AG04450 (cell line): Measurements from ENCODE around the gene COX8C. TPM values are rescaled to one million over a fixed set of nuclear protein-coding genes. Genes with fewer than 3 reads are reported as not detected.
A peak's percentile ranks its signal among the peaks of the same experiment; 100 is the strongest.

Experiments
- CTCF ChIA-PET: fragments of 300-600, 350-600 bp; formaldehyde crosslinking; extraction: SDS; loops from one replicate; lab custom pipeline; 2022; ENCODE audit warnings: antibody characterized with exemption, inconsistent platforms; lab: Charles Lee
- POLR2A ChIA-PET: fragments of 350-600 bp; formaldehyde crosslinking; extraction: SDS; loops from one replicate; lab custom pipeline; 2021; ENCODE audit warnings: antibody characterized with exemption, inconsistent platforms; lab: Yijun Ruan, JAX
- DNase-seq: peaks from one replicate; pipeline ENCODE4 v3.0.0-alpha.2; 2011; ENCODE audit warnings: low read depth, low spot score
- H3K27ac ChIP-seq: one replicate; pipeline ENCODE4 v1.5.1; 2012; ENCODE audit warnings: low read depth, low read length, control low read depth
- H3K27me3 ChIP-seq: one replicate; pipeline ENCODE4 v1.6.0; 2012; ENCODE audit warnings: low read length; ENCODE audit not compliant: control insufficient read depth, insufficient read depth
- H3K4me3 ChIP-seq: 2 replicates; pipeline ENCODE4 v1.5.1; 2011; ENCODE audit warnings: mild to moderate bottlenecking, low read depth, low read length, control low read depth
- H3K9me3 ChIP-seq: 2 replicates; pipeline ENCODE4 v1.5.1; 2012; ENCODE audit warnings: low read length; ENCODE audit not compliant: control insufficient read depth, insufficient read depth
- CTCF ChIP-seq: IDR thresholded peaks from 2 replicates; pipeline ENCODE4 v1.5.1; 2011; ENCODE audit warnings: low read depth, low read length, control low read depth, inconsistent platforms
- polyA plus RNA-seq: library from polyadenylated mRNA; depleted of rRNA; stranded (reverse); fragments of >200 nt; gene quantifications from 2 replicates; pipeline ENCODE4 v1.2.3, GENCODE V29; 2011

Gene COX8C
- polyA plus RNA-seq, 1 experiment, result not detected

GRCh38 chr14:93328546-93328945 is 18.4 kb upstream of the COX8C start:
- CTCF ChIA-PET, result no interaction called here
- DNase-seq, result no peak
- no peak for TF ChIP-seq CTCF
- Histone ChIP-seq H3K4me3 (no peak overlapping the region), H3K27me3 (no peaks in the 10 kb centered on the region), H3K27ac (no peak overlapping the region), H3K9me3 (no peaks in the 10 kb centered on the region)
- POLR2A ChIA-PET, result no interaction called here

- no peaks in the 10 kb centered on the region for H3K9me3 ChIP-seq
- CTCF ChIA-PET, result interaction anchor here (0.5 kb wide), 1 partner anchor 123 kb away, joined by 3 read pairs; the partner anchor contains the start of gene GON7
- no peak for TF ChIP-seq CTCF
- H3K4me3 ChIP-seq, result no peak overlapping the region
- POLR2A ChIA-PET, result interaction anchor here (0.7 kb wide), 1 partner anchor 89 kb away, joined by 4 read pairs; no protein-coding TSS in a partner anchor
- no peak overlapping the region for H3K27ac ChIP-seq
- H3K27me3 ChIP-seq, result no peaks in the 10 kb centered on the region
- DNase-seq, result no peak
These were observed 16.9 kb upstream of the COX8C start for GRCh38 chr14:93329965-93330608.

GRCh38 chr14:93330609-93331000 is 16.4 kb upstream of the COX8C start:
- POLR2A ChIA-PET, result interaction anchor here (0.7 kb wide), 1 partner anchor 90 kb away, joined by 4 read pairs; no protein-coding TSS in a partner anchor
- no peak overlapping the region for H3K4me3 ChIP-seq
- no peak for DNase-seq

GRCh38 chr14:93331002-93331727 is 15.8 kb upstream of the COX8C start:
- Histone ChIP-seq H3K9me3 (no peaks in the 10 kb centered on the region), H3K4me3 (peak overlapping the region; percentile 76), H3K27ac (no peak overlapping the region), H3K27me3 (no peaks in the 10 kb centered on the region)
- ChIA-PET POLR2A (no interaction called here), CTCF (interaction anchor here (0.9 kb wide), 1 partner anchor 124 kb away, joined by 3 read pairs; no protein-coding TSS in a partner anchor)
- DNase-seq, result no peak
- TF ChIP-seq CTCF, result no peak

More at GRCh38 chr14:93330609-93331000, 16.4 kb upstream of the COX8C start:
- Histone ChIP-seq H3K27me3 (no peaks in the 10 kb centered on the region), H3K27ac (no peak overlapping the region), H3K9me3 (no peaks in the 10 kb centered on the region)
- CTCF ChIA-PET, result interaction anchor here (0.9 kb wide), 1 partner anchor 123 kb away, joined by 3 read pairs; no protein-coding TSS in a partner anchor
- no peak for TF ChIP-seq CTCF
